Measurements from ENCODE around the gene CDK2.

DNA sequence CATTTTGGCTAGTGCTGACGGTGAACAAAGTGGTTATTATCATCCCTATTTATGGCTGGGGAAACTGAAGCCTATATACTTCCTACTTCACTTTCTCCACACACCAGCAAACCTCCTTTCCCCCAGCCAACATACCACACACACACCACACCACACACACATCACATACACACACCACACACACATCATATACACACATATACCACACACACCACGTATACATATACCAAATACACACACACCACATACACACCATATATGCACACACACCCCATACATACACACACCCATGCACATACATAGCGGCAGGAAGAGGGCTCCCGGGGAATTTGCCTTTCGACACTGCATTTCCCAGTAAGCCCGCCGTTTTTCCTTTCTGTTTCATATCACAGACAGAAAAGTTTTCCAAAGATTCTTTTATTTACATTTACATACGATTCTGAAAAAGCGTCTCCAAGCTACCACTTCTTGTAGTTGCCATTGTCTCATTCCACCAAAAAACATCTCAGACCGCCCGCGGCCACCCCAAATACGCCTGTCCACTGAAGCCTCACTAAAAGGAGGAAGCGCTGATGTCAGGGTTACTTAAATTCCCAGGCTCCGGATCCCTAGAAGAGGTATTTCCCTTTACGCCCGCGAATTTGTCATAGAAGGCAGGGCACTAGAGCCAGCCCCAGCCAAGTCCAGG is 6.4 kb downstream of the CDK2 start:
- TF ChIP-seq POLR2AphosphoS5 (IDR thresholded peaks at IDR 0.05; ENCODE audit: low read depth, low read length) (no peak; the same call in 1 of the 2 replicates), JUND (IDR thresholded peaks at IDR 0.05) (no peak)
- TF ChIP-seq, protein P1, sequence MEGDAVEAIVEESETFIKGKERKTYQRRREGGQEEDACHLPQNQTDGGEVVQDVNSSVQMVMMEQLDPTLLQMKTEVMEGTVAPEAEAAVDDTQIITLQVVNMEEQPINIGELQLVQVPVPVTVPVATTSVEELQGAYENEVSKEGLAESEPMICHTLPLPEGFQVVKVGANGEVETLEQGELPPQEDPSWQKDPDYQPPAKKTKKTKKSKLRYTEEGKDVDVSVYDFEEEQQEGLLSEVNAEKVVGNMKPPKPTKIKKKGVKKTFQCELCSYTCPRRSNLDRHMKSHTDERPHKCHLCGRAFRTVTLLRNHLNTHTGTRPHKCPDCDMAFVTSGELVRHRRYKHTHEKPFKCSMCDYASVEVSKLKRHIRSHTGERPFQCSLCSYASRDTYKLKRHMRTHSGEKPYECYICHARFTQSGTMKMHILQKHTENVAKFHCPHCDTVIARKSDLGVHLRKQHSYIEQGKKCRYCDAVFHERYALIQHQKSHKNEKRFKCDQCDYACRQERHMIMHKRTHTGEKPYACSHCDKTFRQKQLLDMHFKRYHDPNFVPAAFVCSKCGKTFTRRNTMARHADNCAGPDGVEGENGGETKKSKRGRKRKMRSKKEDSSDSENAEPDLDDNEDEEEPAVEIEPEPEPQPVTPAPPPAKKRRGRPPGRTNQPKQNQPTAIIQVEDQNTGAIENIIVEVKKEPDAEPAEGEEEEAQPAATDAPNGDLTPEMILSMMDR (IDR thresholded peaks at IDR 0.05) = no peak
